Glomerular visceral epithelial cell (primary cell): ENCODE results near the gene BCAP29.

Source experiments
- DNase-seq: peaks from one replicate; pipeline ENCODE4 v3.0.0-alpha.2; 2016; ENCODE audit errors: extremely low spot score

Gene BCAP29

DNA sequence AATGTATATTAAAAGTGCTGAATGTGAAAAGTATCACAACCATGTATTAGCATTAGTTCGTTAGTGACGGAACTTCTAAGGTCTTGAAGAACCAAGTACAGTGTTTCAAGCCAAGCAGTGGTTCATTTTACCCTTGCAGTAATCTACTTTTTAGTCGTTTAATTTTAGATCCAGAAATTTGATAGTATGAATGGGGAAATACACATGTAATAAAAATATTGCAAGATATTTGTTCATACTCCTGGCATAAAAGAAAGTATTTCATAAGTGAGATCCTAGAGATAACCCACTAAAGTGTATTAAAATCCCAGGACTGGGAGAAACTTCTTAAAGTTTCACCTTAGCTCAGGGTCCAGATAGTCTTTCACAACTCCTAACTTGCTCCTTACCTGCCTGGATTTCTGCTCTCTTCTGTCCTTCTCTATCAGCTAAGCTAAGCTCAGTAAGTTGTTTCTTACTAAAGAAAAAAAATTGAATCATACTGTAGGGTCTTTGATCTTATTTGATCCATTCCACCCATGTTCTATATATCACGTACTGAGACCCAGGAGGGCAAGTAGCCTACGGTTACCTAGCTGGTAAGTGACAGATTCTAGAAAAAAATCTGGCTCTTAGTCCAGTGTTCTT, 1.5 kb downstream of the BCAP29 start:
- DNase-seq, result no peak

DNA sequence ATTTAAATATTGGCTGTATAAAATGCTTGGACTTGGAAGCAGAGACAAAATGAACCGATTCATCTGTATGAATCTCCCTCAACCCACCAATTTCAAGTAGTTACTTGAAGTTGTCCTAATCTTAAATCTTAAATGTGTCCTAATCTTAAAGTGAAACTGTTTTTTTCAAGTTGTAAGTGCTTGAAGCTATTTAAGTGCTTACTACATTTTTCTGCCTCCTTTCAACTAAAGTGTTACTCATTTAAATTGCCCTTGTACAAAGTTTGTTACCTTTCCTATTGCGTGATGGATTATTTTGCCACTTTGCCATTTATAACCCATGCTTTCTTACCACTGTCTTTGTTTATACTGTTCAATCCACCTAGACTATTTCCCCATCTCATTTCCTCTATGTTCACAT, 2.8 kb downstream of the BCAP29 start:
- DNase-seq, result no peak

DNA sequence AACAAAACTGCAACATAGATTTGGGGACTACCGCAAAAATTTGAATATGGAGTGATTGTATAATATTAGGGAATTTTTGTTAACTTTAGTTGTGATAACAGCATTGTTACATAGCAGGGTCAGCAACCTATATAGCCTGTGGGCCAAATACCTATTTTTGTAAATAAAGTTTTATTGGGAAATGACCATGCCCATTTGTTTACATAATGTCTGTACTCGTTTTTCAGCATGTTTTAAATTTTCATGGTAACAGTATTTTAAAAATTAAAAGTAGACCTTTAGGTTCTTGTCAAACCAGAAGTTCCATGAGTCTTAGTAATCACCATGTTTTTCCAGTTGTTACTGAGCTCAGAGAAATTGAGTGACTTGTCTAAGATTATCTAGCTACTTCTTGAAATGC, 4.7 kb downstream of the BCAP29 start:
- DNase-seq, result no peak

DNA sequence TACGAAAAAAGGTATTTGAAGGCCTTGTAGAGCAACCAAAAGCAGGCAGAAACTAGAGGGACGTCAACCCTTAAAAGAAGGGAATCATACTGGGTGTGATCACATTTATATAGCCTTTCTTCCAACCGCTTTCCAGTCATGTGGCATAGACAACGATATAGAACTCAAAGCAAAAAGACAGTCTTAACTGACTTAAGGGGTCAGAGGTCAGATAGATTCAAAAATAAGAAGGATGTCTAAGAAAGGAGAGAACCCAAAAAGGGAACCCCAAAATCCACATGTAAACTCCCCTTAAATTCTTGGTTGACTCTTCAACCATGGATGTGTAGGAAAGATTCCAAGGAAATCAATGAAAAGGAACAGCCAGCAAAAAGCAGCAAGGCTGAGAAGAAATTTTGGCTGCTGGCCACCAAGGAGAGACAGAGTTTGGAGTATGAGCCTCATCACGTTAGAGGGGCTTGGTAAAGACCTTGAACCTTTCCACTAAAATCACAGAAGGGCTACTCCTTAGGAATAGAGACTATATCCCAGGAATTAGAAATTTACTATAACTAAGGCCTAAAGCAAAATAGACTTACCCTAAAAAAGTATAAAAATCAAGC, 8.6 kb downstream of the BCAP29 start:
- no peak for DNase-seq

DNA sequence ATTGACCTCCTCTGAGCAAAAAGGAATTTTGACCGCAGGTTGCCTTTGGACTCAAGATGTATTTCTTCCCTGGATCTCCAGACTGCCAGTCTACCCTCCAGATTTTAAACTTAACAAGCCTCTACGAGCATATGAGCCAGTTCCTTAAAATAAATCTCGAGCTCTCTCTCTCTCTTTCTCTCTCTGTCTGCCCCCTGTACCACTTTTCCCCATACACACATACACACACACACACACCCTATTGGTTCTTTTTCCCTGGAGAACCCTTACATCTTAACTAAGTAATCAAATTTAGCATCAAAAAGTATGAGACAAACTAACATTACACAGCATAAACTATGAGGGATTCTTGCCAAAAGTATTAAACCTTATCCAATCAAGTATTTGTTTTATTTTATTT, 11.4 kb downstream of the BCAP29 start:
- no peak for DNase-seq

DNA sequence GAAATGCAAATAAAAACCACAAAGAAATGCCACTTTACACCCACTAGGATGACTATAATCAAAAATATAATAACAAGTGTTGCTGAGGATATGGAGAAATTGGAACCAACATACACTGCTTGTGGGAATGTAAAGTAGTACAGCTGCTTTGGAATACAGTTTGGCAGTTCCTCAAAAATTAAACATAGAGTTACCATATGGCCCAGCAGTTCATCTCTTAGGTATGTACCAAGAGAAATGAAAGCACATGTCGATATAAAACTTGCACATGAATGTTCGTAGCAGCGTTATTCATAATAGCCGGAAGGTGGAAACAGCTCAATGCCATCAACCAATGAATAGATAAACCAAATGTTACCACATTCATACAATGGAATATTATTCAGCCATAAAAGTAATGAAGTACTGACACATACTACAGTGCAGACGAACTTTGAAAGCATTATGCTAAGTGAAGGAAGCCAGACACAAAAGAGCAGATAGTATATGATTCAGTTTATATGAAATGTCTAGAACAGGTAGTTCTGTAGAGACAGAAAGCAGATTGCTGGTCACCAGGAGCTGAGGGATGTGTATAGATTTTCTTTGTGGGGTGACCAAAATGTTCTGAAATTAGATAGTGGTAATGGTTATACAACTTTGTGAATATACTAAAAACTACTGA, 12.4 kb downstream of the BCAP29 start:
- no peak for DNase-seq

DNA sequence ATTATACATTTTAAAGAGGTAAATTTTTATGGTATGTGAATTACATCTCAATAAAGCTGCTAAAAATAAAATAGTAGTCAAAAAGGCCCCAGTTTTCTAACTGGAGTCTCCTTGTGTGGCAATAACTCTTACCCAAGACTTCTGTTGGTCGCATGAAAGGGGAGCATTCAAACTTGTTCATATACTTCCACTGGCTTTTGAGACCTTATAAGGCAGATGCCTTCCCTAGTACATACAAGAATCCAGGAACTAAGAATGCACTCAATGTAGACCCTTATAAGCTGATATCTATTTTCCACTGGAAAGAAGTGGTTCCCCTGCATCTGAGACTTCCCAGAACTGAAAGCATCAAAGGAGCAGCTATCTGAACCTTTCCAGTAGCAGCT, 13.0 kb downstream of the BCAP29 start:
- DNase-seq, result no peak

DNA sequence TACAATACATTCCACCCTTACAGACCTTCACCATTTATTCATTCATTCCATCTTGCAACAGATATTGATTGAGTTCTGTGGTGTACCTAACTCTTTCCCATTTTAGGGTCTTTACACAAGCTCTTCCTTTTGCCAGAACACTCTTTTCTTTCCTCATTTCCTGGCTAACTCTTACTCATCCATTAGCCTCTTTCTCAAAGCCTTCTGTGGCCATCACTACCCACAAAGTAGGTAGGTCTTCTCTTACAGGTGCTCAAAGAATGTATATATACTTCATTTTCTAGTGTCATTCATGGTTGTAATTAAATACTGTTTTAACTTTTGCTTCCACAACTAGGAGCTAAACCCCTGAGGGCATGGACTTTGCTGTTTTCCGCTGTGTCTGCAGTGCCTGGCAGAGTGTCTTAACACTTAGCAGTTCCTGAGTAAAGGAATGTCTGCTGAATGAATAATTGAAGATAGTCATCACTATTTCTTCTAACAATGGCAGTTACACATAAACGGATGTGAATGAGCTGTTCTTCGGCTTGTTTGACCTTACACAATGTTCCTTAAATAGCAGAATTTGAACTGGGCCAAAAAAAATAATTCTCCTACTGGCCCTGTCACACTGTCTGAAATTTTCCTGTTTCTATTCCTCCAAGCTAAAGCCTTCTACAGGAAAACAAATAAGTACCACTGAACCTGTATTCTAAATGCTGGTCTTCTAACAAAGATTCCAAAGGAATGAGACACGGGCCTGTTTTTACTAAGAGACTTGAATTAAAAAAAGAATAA, 15.1 kb downstream of the BCAP29 start:
- peak; percentile 13 for DNase-seq

DNA sequence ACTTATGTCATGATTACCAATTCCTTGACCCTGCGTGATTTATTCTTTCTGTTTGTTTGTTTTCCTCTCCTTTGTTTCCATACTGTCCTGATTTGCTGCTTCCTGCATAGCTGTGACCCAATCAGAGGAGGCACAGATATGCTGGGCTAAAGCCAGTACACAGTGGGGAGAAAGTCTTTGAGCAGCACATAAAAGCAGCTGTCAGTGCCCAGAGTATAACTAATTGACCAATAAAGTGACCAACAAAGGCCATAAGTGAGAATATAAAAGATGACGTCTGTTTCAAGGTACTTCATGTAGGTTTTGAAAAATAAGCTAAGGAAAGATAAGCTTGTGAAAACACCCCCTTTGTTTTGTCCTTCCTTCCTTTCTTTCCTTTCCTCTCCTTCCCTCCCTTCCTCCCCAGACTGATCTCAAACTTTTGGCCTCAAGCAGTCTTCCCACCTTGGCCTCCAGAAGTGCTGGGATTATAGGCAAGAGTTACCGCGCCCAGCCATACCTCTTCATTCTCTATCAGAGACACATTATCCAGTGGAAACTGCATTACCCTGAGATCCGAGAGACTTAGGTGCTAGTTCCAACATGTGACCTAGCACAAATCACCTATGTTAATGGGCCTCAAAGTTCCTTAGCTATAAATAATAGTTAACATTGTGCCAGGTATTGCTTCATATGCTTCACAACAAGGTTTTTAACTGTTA, 17.0 kb downstream of the BCAP29 start:
- no peak for DNase-seq

DNA sequence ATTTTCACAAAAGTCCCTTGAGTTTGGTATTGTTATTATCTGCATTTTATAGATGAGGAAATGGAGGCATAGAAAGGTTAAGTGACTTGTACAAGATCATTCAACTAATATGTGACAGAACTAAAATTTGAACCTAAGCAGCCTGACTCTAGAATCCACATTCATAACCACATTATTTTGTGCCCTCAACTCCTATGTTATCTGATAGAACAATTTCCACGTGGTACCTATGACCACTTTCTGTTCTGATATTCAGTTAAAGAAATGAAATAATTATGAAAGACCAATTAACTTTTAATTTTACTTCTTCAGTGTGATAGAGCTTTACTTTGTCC, 17.5 kb downstream of the BCAP29 start:
- DNase-seq, result no peak

DNA sequence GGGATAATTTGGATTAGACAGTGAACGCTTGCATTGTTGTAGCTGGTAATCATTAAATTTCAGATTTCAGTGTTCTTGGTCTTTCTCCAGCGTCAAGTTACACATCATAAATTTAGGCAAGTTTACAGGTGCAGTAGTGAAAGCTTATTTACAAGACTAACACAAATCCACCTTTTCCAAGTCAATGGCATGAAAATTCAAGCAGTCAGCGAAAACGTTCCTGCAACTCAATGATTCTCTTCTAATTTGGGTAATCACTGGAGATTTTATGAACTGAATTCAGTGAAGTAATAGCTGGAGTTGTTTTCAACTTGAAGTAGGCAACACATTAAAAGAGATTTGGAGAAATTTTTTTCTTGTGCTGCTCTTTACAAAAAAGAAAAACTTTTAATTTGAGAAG, 17.9 kb downstream of the BCAP29 start:
- DNase-seq, result no peak

DNA sequence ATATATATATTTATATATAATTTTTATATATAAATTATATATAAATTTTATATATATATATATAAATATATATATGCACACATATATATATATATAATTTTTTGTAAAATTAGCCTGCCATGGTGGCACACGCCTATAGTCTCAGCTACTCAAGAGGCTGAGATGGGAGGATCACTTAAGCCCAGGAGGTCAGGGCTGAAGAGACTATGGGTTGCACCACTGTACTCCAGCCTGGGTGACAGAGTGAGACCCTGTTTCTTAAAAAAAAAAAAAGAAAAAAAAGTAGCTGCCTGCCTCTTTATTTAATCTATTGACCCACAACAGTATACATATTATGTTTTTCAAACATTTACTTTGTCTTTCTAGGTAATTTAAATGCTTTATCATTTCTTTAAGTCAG, 19.2 kb downstream of the BCAP29 start:
- no peak for DNase-seq

DNA sequence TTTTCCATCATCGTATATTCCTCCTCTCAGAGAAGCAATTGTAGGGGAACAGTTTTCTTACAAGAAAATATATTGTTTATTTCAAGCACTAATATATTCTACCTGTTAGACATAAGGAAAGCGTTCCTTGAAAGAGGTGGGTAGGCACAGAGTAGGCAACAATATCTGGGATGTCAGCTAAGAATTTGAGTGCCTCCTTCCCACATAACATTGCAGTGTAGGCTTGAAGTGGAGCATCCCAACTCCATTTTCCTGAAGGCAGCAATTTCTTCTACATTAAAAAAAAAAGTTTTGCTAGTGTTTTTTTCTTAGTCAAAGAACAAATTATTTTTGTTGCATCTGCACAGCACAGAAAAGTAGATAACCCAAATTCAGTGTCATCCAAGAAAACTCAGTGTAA, 20.8 kb downstream of the BCAP29 start:
- no peak for DNase-seq

DNA sequence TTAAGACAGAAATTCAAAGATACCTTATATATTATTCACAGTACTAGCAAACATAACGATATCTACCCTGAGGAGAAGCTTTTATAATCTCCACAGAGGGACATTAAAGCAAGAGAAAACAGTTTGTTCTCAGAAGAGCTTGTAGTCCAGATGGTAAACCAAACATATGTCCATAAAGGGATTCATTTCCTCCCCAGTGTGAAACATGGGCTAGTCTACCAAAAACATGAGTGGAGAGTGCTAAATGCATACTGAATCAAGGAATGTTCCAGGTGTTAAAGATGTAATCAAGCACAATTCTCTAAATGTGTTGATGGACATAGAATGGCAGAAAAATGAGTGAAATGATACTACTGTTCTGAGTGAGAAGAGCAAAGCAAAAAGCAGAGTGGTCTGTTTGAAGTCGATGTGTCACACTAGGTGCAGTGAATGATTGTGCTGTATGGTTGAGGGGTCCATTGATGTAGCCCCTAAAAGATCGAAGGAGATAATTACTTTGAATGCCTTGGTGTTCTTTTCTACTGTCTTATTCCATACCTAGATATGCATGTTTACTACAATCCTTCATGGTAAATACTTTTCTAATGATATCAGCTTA, 25.3 kb downstream of the BCAP29 start:
- no peak for DNase-seq

DNA sequence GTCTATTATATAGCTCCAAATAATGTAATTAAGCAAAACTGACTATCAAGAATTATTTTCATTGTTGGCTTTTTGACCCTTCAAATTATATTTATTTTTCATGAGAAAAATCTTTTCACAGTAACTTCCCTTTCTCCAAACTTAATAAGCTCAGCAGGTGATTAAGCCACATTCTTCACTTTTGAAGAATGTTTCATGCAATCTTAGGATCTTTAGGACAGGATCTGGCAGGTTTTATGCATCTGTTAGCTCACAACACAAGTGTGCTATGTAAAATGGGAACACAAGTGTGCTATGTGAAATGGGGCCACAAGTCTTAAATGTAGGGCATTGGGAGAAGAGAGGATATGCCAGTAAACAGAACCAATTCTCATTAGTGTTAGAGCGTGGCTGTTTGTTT, 26.3 kb downstream of the BCAP29 start:
- DNase-seq, result no peak

DNA sequence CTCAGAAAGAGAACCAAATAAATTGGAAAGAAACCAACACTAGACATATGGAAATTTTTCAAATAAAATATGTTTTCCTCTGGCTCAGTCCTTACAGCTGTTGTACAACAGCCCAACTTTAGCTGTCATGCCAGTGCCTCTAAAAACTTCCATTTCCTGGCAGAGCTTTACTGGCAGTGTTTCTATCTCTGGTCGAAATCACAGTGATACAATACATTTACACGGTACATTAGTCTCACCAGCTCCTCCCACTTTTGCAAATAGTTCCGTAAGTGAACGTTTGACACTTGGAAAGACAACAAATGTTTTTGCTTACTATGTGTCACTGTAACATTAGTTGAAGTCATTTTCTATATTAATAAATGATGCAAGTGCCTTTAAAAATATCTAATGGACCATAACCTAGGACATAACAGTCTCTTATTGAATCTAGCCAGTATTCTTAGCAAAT, 29.8 kb downstream of the BCAP29 start:
- DNase-seq, result no peak

DNA sequence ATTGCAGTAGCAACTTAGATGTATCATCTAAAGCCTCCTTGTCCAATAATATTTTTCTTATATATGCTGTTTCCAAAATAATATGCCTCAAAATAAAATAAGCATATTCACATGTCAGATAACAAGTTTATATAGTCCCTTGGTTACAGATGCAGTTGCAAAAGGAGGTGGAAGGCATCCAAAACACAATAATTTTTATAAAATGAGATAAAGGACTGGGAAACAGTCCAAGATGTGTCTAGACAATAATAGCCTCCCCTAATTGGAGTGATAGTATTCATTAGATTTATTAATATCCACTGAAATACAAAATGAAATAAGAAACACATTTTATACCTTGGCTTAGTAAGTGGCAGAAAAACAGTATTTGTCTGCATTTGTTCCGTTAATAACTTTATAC, 30.3 kb downstream of the BCAP29 start:
- no peak for DNase-seq

DNA sequence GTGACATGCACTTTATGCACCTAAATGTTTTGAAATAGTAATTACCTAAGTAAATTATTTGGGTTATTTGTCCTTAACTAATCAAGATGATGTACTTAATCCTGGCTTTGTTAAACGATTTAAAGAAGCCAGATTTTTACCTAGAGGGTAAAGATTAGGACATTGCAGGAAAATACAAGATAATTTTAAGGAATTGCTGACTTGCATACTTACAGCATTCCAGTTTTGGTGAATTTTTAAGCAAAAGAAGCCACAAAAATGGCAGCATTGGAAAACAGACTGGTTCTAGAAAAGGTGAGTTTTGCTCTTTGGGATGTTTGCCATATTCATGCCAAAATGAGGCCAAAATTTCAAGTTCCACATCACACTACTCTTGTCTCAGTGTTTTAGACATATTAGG, 33.4 kb downstream of the BCAP29 start:
- DNase-seq, result no peak

DNA sequence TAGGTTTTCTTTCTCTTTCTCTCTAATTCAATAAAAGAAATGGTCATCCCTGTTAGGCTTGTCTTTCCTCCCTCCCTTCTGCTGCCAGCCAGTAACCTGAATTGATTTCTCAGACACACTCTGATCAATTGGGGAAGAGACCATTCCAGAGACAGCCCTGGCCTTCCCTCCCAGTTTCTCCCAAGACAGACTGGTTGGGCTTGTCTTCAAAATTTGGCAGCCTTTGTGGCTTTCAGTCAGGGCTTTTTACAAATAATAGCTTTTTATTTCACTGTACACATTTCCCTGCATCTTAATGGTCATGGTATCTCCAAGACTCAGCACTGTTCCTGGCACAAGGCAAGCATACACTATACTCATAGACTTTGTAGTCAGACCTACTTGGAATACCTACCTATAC, 33.9 kb downstream of the BCAP29 start:
- no peak for DNase-seq

DNA sequence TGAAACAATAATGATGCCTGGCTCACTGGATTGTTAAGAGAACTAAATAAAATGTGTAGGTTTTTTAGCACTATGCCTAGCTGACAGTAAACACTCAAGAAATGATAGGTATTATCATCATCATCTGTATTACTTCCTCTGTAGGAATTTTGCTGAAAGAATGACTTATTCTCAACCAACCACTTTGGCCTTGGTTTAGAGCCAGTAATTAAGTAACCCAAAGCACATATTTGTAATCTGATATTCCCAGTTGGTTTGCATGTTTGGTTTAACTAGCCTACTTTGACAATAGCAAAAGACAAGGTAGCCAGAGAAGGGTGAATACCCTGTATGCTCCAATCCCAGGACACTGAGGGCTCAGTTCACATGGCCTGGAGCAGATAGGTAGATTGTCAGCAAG, 34.4 kb downstream of the BCAP29 start:
- DNase-seq, result no peak

DNA sequence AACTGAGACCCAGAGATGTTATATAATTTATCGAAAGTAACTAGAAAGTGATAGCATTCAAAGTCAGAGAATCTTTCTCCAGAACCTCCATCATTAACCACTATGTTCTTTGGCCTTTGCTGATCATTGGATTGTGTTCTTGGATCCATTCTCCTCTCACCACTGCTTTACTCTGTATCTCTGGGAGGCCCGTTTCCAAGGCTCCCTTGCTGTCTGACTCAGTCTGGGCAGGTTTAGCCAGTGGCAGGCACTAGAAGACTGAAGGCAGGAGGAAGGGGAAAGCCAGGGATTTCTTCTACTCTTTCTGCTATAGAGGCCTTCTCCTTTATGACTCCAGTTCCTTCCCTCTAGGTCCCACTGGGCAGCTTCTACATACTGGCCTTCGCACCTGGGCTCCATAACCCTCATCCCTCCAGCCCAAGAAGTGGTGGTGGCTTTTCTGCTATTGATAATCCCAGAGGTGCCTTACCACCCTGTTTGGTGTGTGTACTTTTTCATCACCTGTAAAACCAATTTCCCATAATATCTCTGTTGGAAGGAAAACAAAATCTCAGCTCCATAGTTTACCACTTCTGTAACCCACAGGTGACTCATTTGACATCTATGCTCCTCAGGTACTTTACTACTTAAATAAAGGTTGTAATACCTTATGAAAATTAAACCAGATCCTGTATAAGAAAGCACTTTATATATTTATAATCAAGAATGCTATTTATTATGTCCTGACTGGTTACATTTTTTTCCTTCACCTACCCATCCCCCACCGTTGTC, 36.0 kb downstream of the BCAP29 start:
- DNase-seq, result no peak
